CD4-positive, CD25-positive, alpha-beta regulatory T cell (primary cell): ENCODE measurements around the gene FBXL7. TPM values are rescaled to one million over a fixed set of nuclear protein-coding genes. Genes with fewer than 3 reads are reported as not detected.

Source experiments
- ATAC-seq, 2 donors: fragments of 150-1000 bp; cut with Tn5 transposase; one replicate each; pipeline ENCODE4 v1.10.0; 2021; ENCODE audit warnings: low read depth in 2 of 2, moderate number of reproducible peaks in 2 of 2, moderate library complexity in 1 of 2
- DNase-seq, 3 donors: peaks; one replicate each; pipeline versions ENCODE4 v3.0.0 to v3.0.0-alpha.2; 2012 to 2022; ENCODE audit warnings: mixed read lengths in 1 of 3
- H3K27ac ChIP-seq: one replicate; pipeline ENCODE4 v1.7.0; 2013; ENCODE audit warnings: mild to moderate bottlenecking, low read length; ENCODE audit not compliant: insufficient read depth, poor library complexity, severe bottlenecking
- H3K27me3 ChIP-seq: one replicate; pipeline ENCODE4 v1.7.0; 2013; ENCODE audit warnings: low read length; ENCODE audit not compliant: control insufficient read depth, insufficient read depth
- H3K36me3 ChIP-seq: one replicate; pipeline ENCODE4 v1.7.0; 2013; ENCODE audit warnings: mild to moderate bottlenecking, low read length, moderate library complexity; ENCODE audit not compliant: control insufficient read depth, insufficient read depth
- H3K4me1 ChIP-seq: 2 replicates; pipeline ENCODE4 v1.7.0; 2013; ENCODE audit warnings: mild to moderate bottlenecking, low read length; ENCODE audit not compliant: insufficient read depth, control insufficient read depth, poor library complexity, severe bottlenecking
- H3K4me3 ChIP-seq: one replicate; pipeline ENCODE4 v1.7.0; 2013; ENCODE audit warnings: low read depth, mild to moderate bottlenecking, low read length, moderate library complexity
- H3K9me3 ChIP-seq, 2 experiments: 1 replicate in 1 of 2; 2 replicates in 1 of 2; pipeline ENCODE4 v1.7.0; 2013; ENCODE audit warnings: low read length in 2 of 2, mild to moderate bottlenecking in 1 of 2, moderate library complexity in 1 of 2; ENCODE audit not compliant: control insufficient read depth in 2 of 2
- H3K27ac Mint-ChIP-seq, 3 donors: one replicate each; pipeline ENCODE4 v1.8.0; 2020 to 2022; ENCODE audit warnings: mild to moderate bottlenecking in 3 of 3, mixed read lengths in 3 of 3, moderate library complexity in 2 of 3
- H3K27me3 Mint-ChIP-seq: one replicate; pipeline ENCODE4 v1.8.0; 2022; ENCODE audit warnings: mild to moderate bottlenecking, mixed read lengths
- H3K36me3 Mint-ChIP-seq: one replicate; pipeline ENCODE4 v1.8.0; 2020; ENCODE audit warnings: mixed read lengths
- H3K4me1 Mint-ChIP-seq, 4 donors: one replicate each; pipeline ENCODE4 v1.8.0; 2020 to 2022; ENCODE audit warnings: mixed read lengths in 4 of 4, mild to moderate bottlenecking in 1 of 4
- H3K4me3 Mint-ChIP-seq, 4 donors: one replicate each; pipeline ENCODE4 v1.8.0; 2020 to 2022; ENCODE audit warnings: mild to moderate bottlenecking in 4 of 4, mixed read lengths in 4 of 4, moderate library complexity in 3 of 4
- H3K9me3 Mint-ChIP-seq, 7 donors: one replicate each; pipeline ENCODE4 v1.8.0; 2020 to 2022; ENCODE audit warnings: mixed read lengths in 7 of 7, mild to moderate bottlenecking in 3 of 7, moderate library complexity in 2 of 7
- polyA plus RNA-seq, 4 donors: library from polyadenylated mRNA; unstranded; fragments of 300-500 nt; fragmentation: Illumina TruSeq; gene quantifications; one replicate each; pipeline ENCODE4 v1.2.3, GENCODE V29; 2021
- total RNA-seq: library from RNA; stranded (reverse); gene quantifications from one replicate; pipeline ENCODE4 v1.2.3, GENCODE V29; 2022

Gene FBXL7
- total and polyA plus RNA-seq, 5 donors from 2014 or later, result not detected

DNA sequence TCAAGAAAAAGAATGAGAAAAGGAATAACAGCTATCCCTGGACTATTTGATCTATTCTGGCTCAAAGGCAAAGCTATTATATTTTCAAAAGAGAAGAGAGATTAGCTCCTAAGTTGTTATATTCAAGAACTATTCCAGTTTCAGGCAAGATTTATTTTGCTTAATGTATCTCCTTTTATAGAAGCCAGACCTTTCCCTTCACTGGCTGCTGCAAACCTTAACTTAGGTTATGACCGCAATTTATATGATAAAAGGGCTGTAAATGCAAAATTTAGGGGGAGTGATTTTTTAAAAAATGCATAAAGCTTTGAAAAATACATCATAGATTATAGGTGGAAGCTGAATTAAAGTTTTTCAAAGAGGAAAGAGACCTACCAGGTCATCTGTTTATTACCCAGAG, 97.8 kb downstream of the FBXL7 start:
- H3K4me1 Mint-ChIP-seq, result no peaks in the 10 kb centered on the region
- no peak overlapping the region for H3K27ac ChIP-seq

DNA sequence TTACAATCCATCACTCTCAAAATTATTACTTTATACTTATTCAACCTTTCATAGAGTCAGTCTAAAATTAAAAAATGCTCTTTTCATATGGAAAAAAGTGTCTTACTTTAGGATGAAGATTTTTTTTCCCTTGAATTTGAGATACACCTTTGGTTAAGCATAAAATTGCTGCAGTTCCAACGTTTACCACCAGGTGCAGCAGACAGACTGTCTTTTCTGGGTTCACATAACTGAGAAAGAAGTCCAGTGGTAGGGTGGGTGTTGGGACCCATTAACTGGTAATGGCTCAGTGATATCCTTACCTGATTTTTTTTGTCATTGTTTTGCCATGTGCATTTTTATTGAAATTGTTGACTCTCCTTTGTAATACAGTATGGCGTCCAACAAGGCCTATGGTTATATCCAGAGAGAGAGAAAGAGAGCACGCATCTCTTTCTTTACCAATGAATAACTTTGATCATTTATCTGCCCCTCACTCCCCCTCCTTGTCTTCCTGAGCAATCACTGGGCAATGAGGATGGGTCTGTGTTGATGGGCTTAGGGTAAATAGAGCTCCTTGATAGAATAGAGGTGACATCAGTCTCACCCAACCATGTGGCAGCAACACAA, 98.4 kb downstream of the FBXL7 start:
- ATAC-seq (no peak), DNase-seq (peak in 1 of 3 donors; percentile 11)
- Mint-ChIP-seq H3K36me3 (no peaks in the 10 kb centered on the region), H3K27me3 (no peaks in the 10 kb centered on the region), H3K27ac (no peak overlapping the region), H3K9me3 (peaks cover 0 to 5% (median 2%) of the 10 kb centered on the region in 7 donors), H3K4me3 (no peak overlapping the region), H3K4me1 (no peaks in the 10 kb centered on the region)
- Histone ChIP-seq H3K4me3 (no peak overlapping the region), H3K9me3 (no peaks in the 10 kb centered on the region), H3K27me3 (no peaks in the 10 kb centered on the region), H3K4me1 (no peaks in the 10 kb centered on the region), H3K36me3 (no peaks in the 10 kb centered on the region), H3K27ac (no peak overlapping the region)

More for the DNA sequence above, 97.8 kb downstream of the FBXL7 start:
- Mint-ChIP-seq H3K27ac (no peak overlapping the region), H3K36me3 (no peaks in the 10 kb centered on the region), H3K27me3 (no peaks in the 10 kb centered on the region), H3K9me3 (peaks cover 0 to 5% (median 2%) of the 10 kb centered on the region in 7 donors), H3K4me3 (no peak overlapping the region)
- no peak for DNase-seq
- H3K4me1 ChIP-seq, result no peaks in the 10 kb centered on the region
- H3K27me3 ChIP-seq, result no peaks in the 10 kb centered on the region
- no peak overlapping the region for H3K4me3 ChIP-seq
- no peaks in the 10 kb centered on the region for H3K9me3 ChIP-seq
- ATAC-seq, result no peak
- H3K36me3 ChIP-seq, result no peaks in the 10 kb centered on the region

DNA sequence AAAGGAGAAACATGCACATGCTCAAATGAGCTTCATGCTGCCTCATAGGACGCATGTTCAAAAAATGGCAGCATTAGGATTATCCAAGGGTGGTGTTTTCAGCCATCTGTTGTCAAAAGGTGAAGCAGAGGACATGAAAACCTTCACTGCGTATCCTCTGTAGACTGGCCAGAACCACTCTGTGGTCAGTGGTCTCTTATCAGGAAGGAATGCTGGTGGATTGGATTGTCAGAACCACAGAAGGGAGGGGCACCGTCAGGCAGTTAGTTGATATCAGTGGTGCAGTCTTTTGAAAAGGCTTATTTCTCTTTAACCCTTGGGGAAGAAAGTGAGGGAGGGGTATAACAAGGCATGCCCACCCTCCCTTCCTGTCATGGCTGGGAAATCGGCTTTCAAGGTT, 100.1 kb downstream of the FBXL7 start:
- H3K4me3 Mint-ChIP-seq, result no peak overlapping the region

DNA sequence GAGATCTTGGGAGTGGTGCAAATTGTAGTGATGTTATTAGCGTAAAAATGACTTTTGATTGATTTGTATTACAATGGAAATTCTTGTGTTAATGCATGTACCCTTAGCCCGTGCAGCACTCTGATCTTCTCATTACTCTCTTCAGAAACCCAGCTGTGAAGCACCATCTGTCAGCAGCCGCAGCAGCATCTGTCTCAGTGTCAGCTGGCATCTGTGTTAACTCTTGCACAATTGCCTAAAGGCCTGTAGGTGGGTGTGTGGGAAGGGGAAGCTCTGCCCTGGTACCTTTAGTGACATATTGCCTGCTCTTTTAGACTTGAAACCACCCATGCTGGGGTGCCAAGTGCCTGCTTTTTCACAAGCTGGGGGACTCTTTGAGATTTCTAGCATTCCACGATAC, 101.3 kb downstream of the FBXL7 start:
- Mint-ChIP-seq H3K4me3 (no peak overlapping the region), H3K27ac (no peak overlapping the region), H3K4me1 (no peaks in the 10 kb centered on the region), H3K36me3 (no peaks in the 10 kb centered on the region), H3K9me3 (peaks cover 0 to 5% (median 3%) of the 10 kb centered on the region in 7 donors), H3K27me3 (no peaks in the 10 kb centered on the region)
- no peaks in the 10 kb centered on the region for H3K9me3 ChIP-seq
- H3K27me3 ChIP-seq, result no peaks in the 10 kb centered on the region
- ATAC-seq, result no peak
- DNase-seq, result no peak
- H3K36me3 ChIP-seq, result no peaks in the 10 kb centered on the region
- no peak overlapping the region for H3K27ac ChIP-seq
- no peak overlapping the region for H3K4me3 ChIP-seq
- no peaks in the 10 kb centered on the region for H3K4me1 ChIP-seq

More for the DNA sequence above, 100.1 kb downstream of the FBXL7 start:
- Mint-ChIP-seq H3K36me3 (no peaks in the 10 kb centered on the region), H3K9me3 (peaks cover 0 to 5% (median 3%) of the 10 kb centered on the region in 7 donors), H3K4me1 (no peaks in the 10 kb centered on the region), H3K27ac (no peak overlapping the region), H3K27me3 (no peaks in the 10 kb centered on the region)
- Histone ChIP-seq H3K27ac (no peak overlapping the region), H3K4me3 (no peak overlapping the region), H3K4me1 (no peaks in the 10 kb centered on the region), H3K9me3 (no peaks in the 10 kb centered on the region), H3K27me3 (no peaks in the 10 kb centered on the region), H3K36me3 (no peaks in the 10 kb centered on the region)
- DNase-seq, result no peak
- ATAC-seq, result no peak

DNA sequence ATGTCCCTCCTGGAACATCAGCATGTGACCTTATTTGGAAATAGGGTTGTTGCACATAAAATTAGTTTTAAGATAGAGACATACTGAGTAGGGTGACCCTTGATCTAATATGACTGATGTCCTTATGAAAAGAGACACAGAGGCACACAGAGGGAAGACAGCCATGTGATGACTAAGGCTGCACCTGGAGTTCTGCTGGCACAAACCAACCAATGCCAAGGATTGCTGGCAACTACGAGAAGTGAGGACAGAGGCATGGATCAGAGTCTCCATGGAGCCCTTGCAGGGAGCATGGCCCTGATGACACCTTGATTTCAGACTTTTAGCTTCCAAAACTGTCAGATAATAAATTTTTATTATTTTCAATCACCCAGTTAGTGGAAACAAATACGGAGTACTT, 101.9 kb downstream of the FBXL7 start:
- H3K27ac Mint-ChIP-seq, result no peak overlapping the region
- no peaks in the 10 kb centered on the region for H3K36me3 Mint-ChIP-seq
- no peaks in the 10 kb centered on the region for H3K4me1 ChIP-seq
- H3K36me3 ChIP-seq, result no peaks in the 10 kb centered on the region
- no peak overlapping the region for H3K4me3 ChIP-seq
- ATAC-seq, result no peak
- no peak overlapping the region for H3K4me3 Mint-ChIP-seq
- peaks cover 0 to 5% (median 3%) of the 10 kb centered on the region in 7 donors for H3K9me3 Mint-ChIP-seq
- no peak overlapping the region for H3K27ac ChIP-seq
- no peaks in the 10 kb centered on the region for H3K27me3 ChIP-seq
- H3K27me3 Mint-ChIP-seq, result no peaks in the 10 kb centered on the region
- H3K4me1 Mint-ChIP-seq, result no peaks in the 10 kb centered on the region
- H3K9me3 ChIP-seq, result no peaks in the 10 kb centered on the region
- no peak for DNase-seq

DNA sequence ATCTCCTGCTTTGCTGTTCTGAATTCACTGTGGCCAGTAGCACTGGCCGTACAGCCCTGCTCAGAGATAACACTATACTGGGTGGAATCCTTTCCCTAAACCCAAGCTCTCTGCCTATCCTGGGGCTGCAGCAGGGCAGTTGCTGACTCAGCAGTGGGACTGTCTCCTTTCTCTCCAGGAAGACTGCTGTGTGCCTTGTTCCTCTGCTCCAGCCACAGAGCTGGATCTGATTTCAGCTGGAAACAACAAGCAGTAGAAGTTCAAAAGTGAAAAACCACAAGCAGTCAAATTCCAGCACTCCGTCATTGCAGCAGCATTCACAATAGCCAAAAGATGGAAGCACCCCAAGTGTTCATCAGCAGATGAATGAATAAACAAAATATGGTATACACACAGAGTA, 105.0 kb downstream of the FBXL7 start:
- Mint-ChIP-seq H3K4me3 (no peak overlapping the region), H3K36me3 (no peaks in the 10 kb centered on the region), H3K9me3 (peaks cover 0 to 8% (median 2%) of the 10 kb centered on the region in 7 donors), H3K27me3 (no peaks in the 10 kb centered on the region), H3K4me1 (no peaks in the 10 kb centered on the region), H3K27ac (no peak overlapping the region)
- DNase-seq (no peak), ATAC-seq (no peak)
- Histone ChIP-seq H3K27me3 (no peaks in the 10 kb centered on the region), H3K4me3 (no peak overlapping the region), H3K4me1 (no peaks in the 10 kb centered on the region), H3K36me3 (no peaks in the 10 kb centered on the region), H3K9me3 (no peaks in the 10 kb centered on the region), H3K27ac (no peak overlapping the region)

DNA sequence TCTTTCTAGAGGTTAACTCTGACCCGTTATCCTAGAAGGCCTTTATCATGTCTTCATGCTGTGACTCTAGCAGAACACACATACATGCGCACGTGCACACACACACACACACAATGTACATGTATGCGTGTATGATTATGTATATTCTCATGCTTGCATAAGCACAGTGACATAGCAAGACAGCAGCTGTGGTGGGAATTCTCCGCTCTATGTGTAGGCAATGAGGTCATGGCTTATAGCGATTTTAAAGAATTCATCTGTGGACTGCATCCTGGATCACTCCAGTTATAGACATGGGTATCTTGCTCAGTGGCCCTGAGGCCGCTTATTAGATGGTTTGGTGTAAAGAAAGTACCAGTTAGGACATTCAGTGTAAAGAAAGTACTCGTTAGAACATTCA, 106.2 kb downstream of the FBXL7 start:
- no peak for ATAC-seq
- no peak overlapping the region for H3K4me3 ChIP-seq
- Mint-ChIP-seq H3K4me1 (no peaks in the 10 kb centered on the region), H3K27me3 (no peaks in the 10 kb centered on the region), H3K4me3 (no peak overlapping the region), H3K27ac (no peak overlapping the region), H3K36me3 (no peaks in the 10 kb centered on the region), H3K9me3 (peaks cover 0 to 10% (median 1%) of the 10 kb centered on the region in 7 donors)
- no peak for DNase-seq
- H3K36me3 ChIP-seq, result no peaks in the 10 kb centered on the region
- H3K4me1 ChIP-seq, result no peaks in the 10 kb centered on the region
- H3K9me3 ChIP-seq, result no peaks in the 10 kb centered on the region
- H3K27ac ChIP-seq, result no peak overlapping the region
- no peaks in the 10 kb centered on the region for H3K27me3 ChIP-seq

DNA sequence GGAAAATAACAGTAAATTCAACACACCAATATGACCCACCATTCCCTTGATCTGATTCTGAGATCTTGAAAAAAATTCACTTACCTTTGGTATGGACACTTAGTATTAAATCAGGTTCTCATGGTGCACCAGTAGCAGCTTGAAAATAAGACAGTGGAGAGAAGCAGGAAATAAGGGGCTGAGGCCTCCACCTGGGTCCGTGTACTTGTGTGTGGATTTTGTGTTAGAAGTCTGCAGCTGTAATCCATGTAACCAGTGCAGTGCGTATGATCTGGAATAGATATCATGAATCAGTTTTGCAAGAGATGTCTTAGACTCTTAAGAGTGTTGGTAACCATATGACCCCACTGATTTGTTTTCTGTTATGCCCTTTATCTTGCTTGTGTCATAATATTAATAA, 107.1 kb downstream of the FBXL7 start:
- Mint-ChIP-seq H3K4me3 (no peak overlapping the region), H3K27me3 (no peaks in the 10 kb centered on the region), H3K27ac (no peak overlapping the region), H3K36me3 (no peaks in the 10 kb centered on the region), H3K9me3 (peaks cover 0 to 10% (median 1%) of the 10 kb centered on the region in 7 donors), H3K4me1 (no peaks in the 10 kb centered on the region)
- ATAC-seq, result no peak
- Histone ChIP-seq H3K4me3 (no peak overlapping the region), H3K9me3 (no peaks in the 10 kb centered on the region), H3K36me3 (no peaks in the 10 kb centered on the region), H3K27ac (no peak overlapping the region), H3K4me1 (no peaks in the 10 kb centered on the region), H3K27me3 (no peaks in the 10 kb centered on the region)
- DNase-seq, result no peak
